ENCODE measurements around the gene ELL. TPM values are rescaled to one million over a fixed set of nuclear protein-coding genes. Genes with fewer than 3 reads are reported as not detected.

The ELL gene
- total and polyA plus RNA-seq, 2 donors (not counting 3 experiments of a cell fraction or from before 2014, with no cell fraction given), result 9.9 to 18.2 TPM

DNA sequence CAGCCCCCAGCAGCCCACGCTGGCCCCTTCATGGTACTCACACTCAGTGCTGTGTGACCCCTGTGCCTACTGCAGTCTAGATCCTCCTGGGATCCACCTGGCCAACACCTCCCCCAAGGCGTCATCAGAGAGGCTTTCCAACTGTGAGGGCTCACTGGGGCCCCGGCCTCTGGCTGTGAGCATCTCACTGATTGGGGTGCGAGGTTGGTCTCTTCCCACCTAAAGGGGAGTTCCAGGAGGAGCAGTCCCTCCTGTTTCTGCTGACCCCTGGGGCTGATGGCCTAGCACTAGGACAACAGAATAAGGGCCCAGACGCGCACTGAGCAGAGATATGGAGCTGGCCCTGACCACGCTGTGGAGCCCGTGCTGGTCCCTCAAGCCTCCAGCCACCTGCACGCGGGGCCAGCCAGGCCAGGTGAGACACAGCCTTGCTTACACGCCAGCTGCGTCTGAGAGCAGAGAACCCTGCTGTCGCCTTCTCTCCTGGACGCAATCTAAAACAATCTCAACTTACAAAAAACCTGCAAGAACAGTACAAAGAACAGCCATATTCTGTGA is 32.2 kb downstream of the ELL start:
- no peak overlapping the region for H3K4me3 ChIP-seq (replicated peaks in 1 of 3; ENCODE audit: insufficient read depth in 1 of 3, low read depth in 1 of 3, low read length in 3 of 3)
- peaks cover 9% of the 10 kb centered on the region for H3K4me1 ChIP-seq (ENCODE audit: control insufficient read depth, extremely low read depth, insufficient read depth, low read length)
- no peaks in the 10 kb centered on the region for H3K9me3 ChIP-seq (replicated peaks; ENCODE audit: control insufficient read depth, insufficient read depth, low read length)
- CTCF ChIA-PET, result interaction anchor here (1.1 to 2.2 kb wide), 7 partner anchors 9 to 28 kb away, joined by 3 to 8 read pairs (median 5); no protein-coding TSS in a partner anchor
- H3K79me2 ChIP-seq (ENCODE audit: control insufficient read depth, insufficient read depth, low read length), result peaks cover 47% of the 10 kb centered on the region
- H3K27ac ChIP-seq (ENCODE audit: insufficient read depth, low read depth, low read length), result no peak overlapping the region
- H3K9ac ChIP-seq (replicated peaks; ENCODE audit: extremely low read depth, insufficient read depth, low read length), result no peak overlapping the region
- H3K36me3 ChIP-seq (ENCODE audit: control insufficient read depth in 2 of 2, extremely low read depth in 1 of 2, insufficient read depth in 2 of 2, low read length in 2 of 2), result no peaks in the 10 kb centered on the region
- DNase-seq (ENCODE audit: low read depth, low spot score) (no peak), FAIRE-seq (no peak)
- TF ChIP-seq, protein P1, sequence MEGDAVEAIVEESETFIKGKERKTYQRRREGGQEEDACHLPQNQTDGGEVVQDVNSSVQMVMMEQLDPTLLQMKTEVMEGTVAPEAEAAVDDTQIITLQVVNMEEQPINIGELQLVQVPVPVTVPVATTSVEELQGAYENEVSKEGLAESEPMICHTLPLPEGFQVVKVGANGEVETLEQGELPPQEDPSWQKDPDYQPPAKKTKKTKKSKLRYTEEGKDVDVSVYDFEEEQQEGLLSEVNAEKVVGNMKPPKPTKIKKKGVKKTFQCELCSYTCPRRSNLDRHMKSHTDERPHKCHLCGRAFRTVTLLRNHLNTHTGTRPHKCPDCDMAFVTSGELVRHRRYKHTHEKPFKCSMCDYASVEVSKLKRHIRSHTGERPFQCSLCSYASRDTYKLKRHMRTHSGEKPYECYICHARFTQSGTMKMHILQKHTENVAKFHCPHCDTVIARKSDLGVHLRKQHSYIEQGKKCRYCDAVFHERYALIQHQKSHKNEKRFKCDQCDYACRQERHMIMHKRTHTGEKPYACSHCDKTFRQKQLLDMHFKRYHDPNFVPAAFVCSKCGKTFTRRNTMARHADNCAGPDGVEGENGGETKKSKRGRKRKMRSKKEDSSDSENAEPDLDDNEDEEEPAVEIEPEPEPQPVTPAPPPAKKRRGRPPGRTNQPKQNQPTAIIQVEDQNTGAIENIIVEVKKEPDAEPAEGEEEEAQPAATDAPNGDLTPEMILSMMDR (IDR thresholded peaks at IDR 0.05; ENCODE audit: extremely low read depth in 1 of 2, insufficient read depth in 1 of 2, low read depth in 1 of 2, low read length in 2 of 2), result no peak
- TF ChIP-seq POLR2AphosphoS5 (IDR thresholded peaks at IDR 0.05; ENCODE audit: insufficient read depth, low read depth, low read length) (no peak), EZH2 (IDR thresholded peaks at IDR 0.05; ENCODE audit: borderline replicate concordance, low read depth, low read length, severe bottlenecking) (no peak), FOS (IDR thresholded peaks at IDR 0.05; ENCODE audit: borderline replicate concordance, insufficient read depth, low read length) (no peak), MYC (IDR thresholded peaks at IDR 0.05; ENCODE audit: low read depth, low read length) (no peak), MAX (IDR thresholded peaks at IDR 0.05; ENCODE audit: insufficient read depth, insufficient read length) (no peak), JUN (IDR thresholded peaks at IDR 0.05; ENCODE audit: borderline replicate concordance, insufficient read depth, insufficient read length, low read depth) (no peak), GATA2 (IDR thresholded peaks at IDR 0.05; ENCODE audit: insufficient read depth, insufficient read length, low read depth, low read length) (no peak), POLR2A (IDR thresholded peaks at IDR 0.05; ENCODE audit: low read depth, low read length) (no peak)
- no peaks in the 10 kb centered on the region for H4K20me1 ChIP-seq (replicated peaks; ENCODE audit: control insufficient read depth, extremely low read depth, insufficient read depth, low read length)
- BruUV-seq (replicated peaks), result no TSS peak
- no peaks in the 10 kb centered on the region for H3K27me3 ChIP-seq (ENCODE audit: control insufficient read depth in 2 of 2, insufficient read depth in 2 of 2, low read length in 2 of 2)
- POLR2A ChIA-PET, result no interaction called here
- no peak overlapping the region for H2AFZ ChIP-seq (ENCODE audit: low read depth, low read length)
- H3K4me2 ChIP-seq (ENCODE audit: insufficient read depth, low read length), result no peak overlapping the region
- intact Hi-C loops (cut with micrococcal nuclease), result no loop called here
- no peaks in the 10 kb centered on the region for H3K9me1 ChIP-seq (replicated peaks; ENCODE audit: control insufficient read depth, extremely low read depth, insufficient read depth, low read length)
- dilution Hi-C loops (cut with MboI; ENCODE audit: extremely low pct_ligation_motif_present, low sequenced_read_pairs), result no loop called here
